OCI-LY7 (cell line): ENCODE results near the gene TMEM54. TPM values are rescaled to one million over a fixed set of nuclear protein-coding genes. Genes with fewer than 3 reads are reported as not detected.

Experiments used
- BruUV-seq: library from RNA; stranded (reverse); fragments of 400-500 nt; replicated peaks from 2 replicates; lab custom pipeline; 2021; lab: Mats Ljungman, UMichigan
- CTCF ChIA-PET: fragments of 300-600 bp; sonication (Branson Sonifier 250); formaldehyde crosslinking; loops from one replicate; lab custom pipeline; 2022; ENCODE audit warnings: antibody characterized with exemption; ENCODE audit not compliant: unreplicated experiment; lab: Charles Lee
- POLR2A ChIA-PET: fragments of 300-600 bp; sonication (Branson Sonifier 250); formaldehyde crosslinking; loops from one replicate; lab custom pipeline; 2022; ENCODE audit warnings: antibody characterized with exemption; lab: Charles Lee
- DNase-seq: peaks from one replicate; pipeline ENCODE4 v3.0.0-alpha.2; 2015; ENCODE audit warnings: low spot score
- H2AFZ ChIP-seq: fragments of 200-600 bp; sonication (generic), shearing (Covaris generic); 2 replicates; pipeline ENCODE4 v1.6.1; 2014; ENCODE audit warnings: mild to moderate bottlenecking, antibody characterized with exemption, low read length, moderate library complexity
- H3K27ac ChIP-seq: fragments of 200-600 bp; sonication (generic); 2 replicates; pipeline ENCODE4 v1.5.1; 2014; ENCODE audit warnings: mixed run types, low read depth, mild to moderate bottlenecking, moderate library complexity, low read length, inconsistent platforms; ENCODE audit not compliant: poor library complexity, severe bottlenecking
- H3K36me3 ChIP-seq: fragments of 200-600 bp; sonication (generic); 2 replicates; pipeline ENCODE4 v1.6.1; 2014; ENCODE audit warnings: mild to moderate bottlenecking, antibody characterized with exemption, low read length, moderate library complexity, mixed read lengths; ENCODE audit not compliant: insufficient read depth
- H3K4me1 ChIP-seq: fragments of 200-600 bp; sonication (generic); 2 replicates; pipeline ENCODE4 v1.5.1; 2014; ENCODE audit warnings: mild to moderate bottlenecking, low read length; ENCODE audit not compliant: insufficient read depth, poor library complexity, severe bottlenecking
- H3K4me2 ChIP-seq: fragments of 200-600 bp; sonication (generic); 2 replicates; pipeline ENCODE4 v1.6.1; 2014; ENCODE audit warnings: mild to moderate bottlenecking, low read length
- H3K4me3 ChIP-seq: fragments of 200-600 bp; sonication (generic); 2 replicates; pipeline ENCODE4 v1.5.1; 2014; ENCODE audit warnings: mild to moderate bottlenecking, low read depth, low read length; ENCODE audit not compliant: poor library complexity, severe bottlenecking
- H3K79me2 ChIP-seq: fragments of 200-600 bp; sonication (generic); 2 replicates; pipeline ENCODE4 v1.6.1; 2016; ENCODE audit warnings: low read depth, mild to moderate bottlenecking, low read length, moderate library complexity, mixed read lengths; ENCODE audit not compliant: insufficient read depth
- H3K9me2 ChIP-seq: fragments of 200-600 bp; sonication (generic); 2 replicates; pipeline ENCODE4 v1.6.1; 2016; ENCODE audit warnings: mild to moderate bottlenecking, low read length, mixed read lengths; ENCODE audit not compliant: insufficient read depth
- H3K9me3 ChIP-seq: fragments of 200-600 bp; sonication (generic); 2 replicates; pipeline ENCODE4 v1.6.1; 2014; ENCODE audit warnings: mild to moderate bottlenecking, mixed run types, low read length, mixed read lengths
- H4K20me1 ChIP-seq: fragments of 200-600 bp; sonication (generic); 2 replicates; pipeline ENCODE4 v1.6.1; 2014; ENCODE audit warnings: mild to moderate bottlenecking, antibody characterized with exemption, low read length, moderate library complexity, mixed read lengths; ENCODE audit not compliant: insufficient read depth
- CTCF ChIP-seq: fragments of 200-600 bp; sonication (generic); conservative IDR thresholded peaks from 2 replicates; pipeline ENCODE4 v1.5.1; 2014; ENCODE audit warnings: mild to moderate bottlenecking, antibody characterized with exemption, low read length, moderate library complexity, mixed read lengths
- EZH2phosphoT487 ChIP-seq: fragments of 200-600 bp; sonication (generic); IDR thresholded peaks from 2 replicates; pipeline ENCODE4 v1.6.1; 2018; ENCODE audit warnings: low read depth, borderline replicate concordance, mild to moderate bottlenecking, mixed run types, antibody characterized with exemption, low read length, moderate library complexity, mixed read lengths
- intact Hi-C: fragments of 100-400 bp; cut with micrococcal nuclease; formaldehyde crosslinking; loops from one replicate; pipeline ENCODE4 v1.10.0; 2022; ENCODE audit not compliant: unreplicated experiment
- total RNA-seq, 2 experiments: library from RNA; depleted of rRNA in 1 of 2; stranded (reverse); fragments of >200 nt in 1 of 2; shearing (Covaris generic) in 1 of 2; gene quantifications; 2 replicates each; pipeline ENCODE4 v1.2.3, GENCODE V29; 2014 to 2022

TMEM54 gene
- total RNA-seq, 2 experiments from 2014 or later, result 0.93 to 3.1 TPM

- Histone ChIP-seq H3K27ac (no peak overlapping the region), H3K4me3 (no peak overlapping the region), H3K4me1 (peaks cover 4% of the 10 kb centered on the region), H3K9me3 (no peaks in the 10 kb centered on the region), H3K9me2 (no peaks in the 10 kb centered on the region), H3K79me2 (no peaks in the 10 kb centered on the region), H4K20me1 (no peaks in the 10 kb centered on the region), H2AFZ (no peak overlapping the region), H3K4me2 (no peak overlapping the region), H3K36me3 (no peaks in the 10 kb centered on the region)
- DNase-seq, result no peak
- POLR2A ChIA-PET, result interaction anchor here (0.6 kb wide), 1 partner anchor 71 kb away, joined by 3 read pairs; no protein-coding TSS in a partner anchor
- TF ChIP-seq CTCF, result no peak
- TF ChIP-seq EZH2phosphoT487, result no peak
- intact Hi-C loops, result no loop called here
- CTCF ChIA-PET, result interaction anchor here (0.6 kb wide), 1 partner anchor 190 kb away, joined by 3 read pairs; no protein-coding TSS in a partner anchor
- no TSS peak for BruUV-seq
These were observed 11.4 kb downstream of the TMEM54 start for GRCh38 chr1:32889731-32890278.

GRCh38 chr1:32888677-32889420 is 12.3 kb downstream of the TMEM54 start:
- Histone ChIP-seq H3K4me3 (no peak overlapping the region), H3K27ac (no peak overlapping the region), H4K20me1 (no peaks in the 10 kb centered on the region), H3K4me2 (no peak overlapping the region), H3K9me2 (no peaks in the 10 kb centered on the region), H2AFZ (no peak overlapping the region), H3K9me3 (no peaks in the 10 kb centered on the region), H3K36me3 (no peaks in the 10 kb centered on the region), H3K4me1 (peaks cover 4% of the 10 kb centered on the region), H3K79me2 (no peaks in the 10 kb centered on the region)
- TF ChIP-seq EZH2phosphoT487, result no peak
- no peak for TF ChIP-seq CTCF
- ChIA-PET CTCF (no interaction called here), POLR2A (interaction anchor here (0.6 kb wide), 1 partner anchor 157 kb away, joined by 5 read pairs; no protein-coding TSS in a partner anchor)
- no peak for DNase-seq
- BruUV-seq, result no TSS peak
- intact Hi-C loops, result no loop called here

GRCh38 chr1:32888134-32888533 is 13.1 kb downstream of the TMEM54 start:
- Histone ChIP-seq H4K20me1 (no peaks in the 10 kb centered on the region), H2AFZ (no peak overlapping the region), H3K4me3 (no peak overlapping the region), H3K9me2 (no peaks in the 10 kb centered on the region), H3K27ac (no peak overlapping the region), H3K9me3 (no peaks in the 10 kb centered on the region), H3K4me2 (no peak overlapping the region), H3K4me1 (peaks cover 4% of the 10 kb centered on the region), H3K36me3 (no peaks in the 10 kb centered on the region), H3K79me2 (no peaks in the 10 kb centered on the region)
- ChIA-PET CTCF (no interaction called here), POLR2A (interaction anchor here (0.6 kb wide), 1 partner anchor 157 kb away, joined by 5 read pairs; no protein-coding TSS in a partner anchor)
- no TSS peak for BruUV-seq
- no peak for TF ChIP-seq EZH2phosphoT487
- no peak for TF ChIP-seq CTCF
- intact Hi-C loops, result no loop called here
- no peak for DNase-seq
